HepG2 (cell line): Measurements from ENCODE around the gene ZKSCAN2.

ENCODE experiments used
- BCL6 ChIP-seq: IDR thresholded peaks from 2 replicates; pipeline ENCODE4 v1.6.1; 2016; ENCODE audit warnings: missing genetic modification reagents, missing compliant biosample characterization
- BCLAF1 ChIP-seq: fragments of 450-650 bp; IDR thresholded peaks from 2 replicates; pipeline ENCODE4 v1.6.1; 2017; ENCODE audit warnings: mild to moderate bottlenecking
- CEBPB ChIP-seq: IDR thresholded peaks from 2 replicates; pipeline ENCODE4 v1.6.1; 2011; ENCODE audit warnings: low read depth, low read length, improper control_type of control experiment, borderline replicate concordance
- CHD2 ChIP-seq: IDR thresholded peaks from 2 replicates; pipeline ENCODE4 v1.6.1; 2011; ENCODE audit warnings: low read depth, low read length, improper control_type of control experiment
- CTCF ChIP-seq: sonication (generic); formaldehyde crosslinking; IDR thresholded peaks from 2 replicates; pipeline ENCODE4 v1.5.0; 2020; ENCODE audit warnings: mild to moderate bottlenecking, missing genetic modification reagents, moderate library complexity
- MYNN ChIP-seq: sonication (generic); formaldehyde crosslinking; IDR thresholded peaks from 2 replicates; pipeline ENCODE4 v1.4.0; 2020; ENCODE audit warnings: mild to moderate bottlenecking, low read depth, missing genetic modification reagents
- PRPF4 ChIP-seq: fragments of 200-400 bp; formaldehyde crosslinking; IDR thresholded peaks from 2 replicates; pipeline ENCODE4 v1.6.1; 2016; ENCODE audit warnings: low read length, low read depth; ENCODE audit not compliant: poor library complexity, severe bottlenecking
- SP4 ChIP-seq: sonication (generic); formaldehyde crosslinking; IDR thresholded peaks from 2 replicates; pipeline ENCODE4 v1.8.1; 2023; ENCODE audit warnings: mild to moderate bottlenecking, missing genetic modification reagents

GRCh38 chr16:25213709-25214397 lies 43.8 kb downstream of the ZKSCAN2 start:
- TF ChIP-seq CHD2 (no peak), BCL6 (CRISPR knock-in tag) (no peak), SP4 (no peak), BCLAF1 (no peak), CTCF (CRISPR knock-in tag) (no peak), MYNN (no peak), PRPF4 (no peak), CEBPB (no peak)
